ENCODE measurements around the gene YJU2.
"Not testable (repeated sequence)": the region's sequence is repeated elsewhere in the genome, so short reads cannot be mapped to it uniquely, and the experiment has no call there.

YJU2 gene

DNA sequence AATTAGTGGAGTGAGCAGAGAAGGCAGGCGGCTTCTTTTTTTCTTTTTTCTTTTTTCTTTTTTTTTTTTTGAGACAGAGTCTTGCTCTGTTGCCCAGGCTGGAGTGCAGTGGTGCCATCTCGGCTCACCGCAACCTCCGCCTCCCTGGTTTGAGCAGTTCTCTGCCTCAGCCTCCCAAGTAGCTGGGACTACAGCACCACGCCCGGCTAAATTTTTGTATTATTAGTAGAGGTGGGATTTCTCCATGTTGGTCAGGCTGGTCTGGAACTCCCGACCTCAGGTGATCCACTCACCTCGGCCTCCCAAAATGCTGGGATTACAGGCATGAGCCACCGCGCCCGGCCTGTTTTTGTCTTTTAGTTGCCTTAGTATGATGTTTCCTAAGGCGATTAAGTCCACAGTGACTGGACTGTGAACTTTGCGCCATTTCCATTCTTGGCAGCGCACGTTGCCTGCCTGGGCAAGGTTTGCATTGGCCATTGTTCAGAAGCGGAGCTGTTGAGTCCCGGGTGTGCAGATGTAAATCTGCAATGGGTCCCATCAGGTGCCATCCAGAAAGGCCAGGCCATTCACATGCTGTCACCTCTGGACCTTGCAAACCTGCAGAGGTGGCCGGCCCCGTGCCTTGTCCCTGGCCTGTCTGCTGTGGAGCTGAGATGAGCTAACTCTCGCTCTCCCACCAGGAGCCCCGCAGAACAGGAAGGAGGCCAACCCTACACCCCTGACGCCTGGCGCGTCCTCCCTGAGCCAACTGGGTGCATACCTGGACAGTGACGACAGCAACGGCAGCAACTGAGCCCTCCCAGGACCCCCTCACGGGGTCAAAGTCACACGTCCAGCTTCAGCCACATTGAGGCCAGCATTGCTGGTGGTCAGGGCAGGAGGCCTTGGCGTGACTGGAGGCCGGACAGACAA is 21.3 kb downstream of the YJU2 start:
- ATAC-seq = no peak

DNA sequence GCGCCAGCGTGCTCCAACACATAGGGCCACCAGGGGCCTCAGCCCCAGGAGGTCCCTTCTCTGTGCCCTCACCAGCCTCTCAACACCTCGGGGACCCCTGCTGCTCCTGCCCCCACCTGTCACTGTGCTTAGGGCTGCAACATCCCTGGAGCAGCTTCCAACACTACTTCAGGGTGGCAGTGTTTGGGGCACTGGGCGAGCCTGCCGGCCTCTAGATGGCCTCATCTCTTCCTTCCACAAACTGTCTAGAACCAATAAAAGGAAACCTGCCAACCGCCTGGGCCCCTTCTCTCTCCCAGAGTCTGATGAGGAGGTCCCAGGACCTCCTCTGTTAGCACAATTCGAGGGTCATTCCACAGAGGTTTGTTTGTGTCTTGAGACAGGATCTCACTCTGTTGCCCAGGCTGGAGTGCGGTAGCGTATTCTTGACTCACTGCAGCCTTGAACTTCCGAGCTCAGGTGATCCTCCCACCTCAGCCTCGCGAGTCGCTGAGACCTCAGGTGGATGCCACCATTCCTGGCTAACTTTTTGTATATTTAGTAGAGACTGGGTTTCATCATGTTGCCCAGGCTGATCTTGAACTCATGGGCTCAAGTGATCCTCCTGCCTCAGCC is 22.0 kb downstream of the YJU2 start:
- no peak for DNase-seq
- no peak for ATAC-seq

More for the DNA sequence above, 21.3 kb downstream of the YJU2 start:
- DNase-seq = no peak

DNA sequence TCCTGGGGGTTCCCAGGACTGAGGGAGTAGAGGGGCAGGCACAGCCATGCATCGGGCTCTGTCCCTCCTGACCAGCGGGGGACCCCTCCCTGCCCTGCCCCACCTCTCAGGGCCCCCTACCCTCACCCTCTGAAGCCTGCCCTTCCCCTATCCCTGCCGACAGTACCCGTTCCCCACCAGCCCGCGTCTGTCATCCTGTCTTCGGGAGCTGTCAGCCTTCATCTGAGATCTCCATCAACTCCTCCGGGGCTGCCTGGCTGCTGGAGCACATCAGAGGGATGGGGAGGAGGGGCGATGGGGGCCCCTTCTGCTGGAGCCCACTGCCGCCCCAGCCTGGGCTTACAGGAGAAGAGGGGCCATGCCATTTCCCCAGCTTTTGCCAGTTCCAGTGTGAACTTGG is 26.0 kb downstream of the YJU2 start:
- ATAC-seq = no peak
- DNase-seq = no peak

DNA sequence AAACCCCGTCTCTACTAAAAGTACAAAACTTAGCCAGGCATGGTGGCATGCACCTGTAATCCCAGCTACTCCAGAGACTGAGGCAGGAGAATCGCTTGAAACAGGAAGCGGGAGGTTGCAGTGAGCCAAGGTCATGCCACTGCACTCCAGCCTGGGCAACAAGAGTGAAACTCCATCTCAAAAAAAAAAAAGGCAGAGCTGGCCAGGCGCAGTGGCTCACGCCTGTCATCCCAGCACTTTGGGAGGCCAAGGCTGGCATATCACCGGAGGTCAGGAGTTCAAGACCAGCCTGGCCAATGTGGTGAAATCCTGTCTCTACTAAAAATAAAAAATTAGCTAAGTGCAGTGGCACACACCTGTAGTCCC is 27.4 kb downstream of the YJU2 start:
- DNase-seq, ATAC-seq: not testable (repeated sequence)

DNA sequence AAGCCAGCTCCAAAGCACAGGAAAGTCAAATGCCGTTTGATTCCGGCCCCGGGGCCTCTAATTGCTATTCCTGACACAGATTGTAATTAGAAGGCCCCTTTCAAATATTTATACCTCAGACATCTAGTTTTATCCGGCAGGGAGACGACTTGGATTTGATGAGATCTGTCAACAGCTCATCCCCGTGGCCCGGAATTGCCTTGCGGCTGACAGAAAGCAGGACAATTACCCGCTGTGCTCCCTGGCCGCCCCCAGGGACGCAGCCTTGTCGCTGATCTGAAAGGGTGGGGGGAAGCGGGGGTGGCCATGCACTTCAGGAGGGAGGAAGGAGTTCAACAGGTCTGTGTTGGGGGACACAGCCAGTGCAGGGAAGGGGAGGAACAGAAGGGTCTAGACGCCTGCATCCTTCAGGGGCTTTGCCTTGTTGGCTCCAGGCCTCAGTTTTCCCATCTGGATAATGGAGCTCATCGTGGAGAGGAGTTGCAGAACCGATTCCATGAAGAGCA is 30.4 kb downstream of the YJU2 start:
- ATAC-seq (no peak), DNase-seq (no peak)

DNA sequence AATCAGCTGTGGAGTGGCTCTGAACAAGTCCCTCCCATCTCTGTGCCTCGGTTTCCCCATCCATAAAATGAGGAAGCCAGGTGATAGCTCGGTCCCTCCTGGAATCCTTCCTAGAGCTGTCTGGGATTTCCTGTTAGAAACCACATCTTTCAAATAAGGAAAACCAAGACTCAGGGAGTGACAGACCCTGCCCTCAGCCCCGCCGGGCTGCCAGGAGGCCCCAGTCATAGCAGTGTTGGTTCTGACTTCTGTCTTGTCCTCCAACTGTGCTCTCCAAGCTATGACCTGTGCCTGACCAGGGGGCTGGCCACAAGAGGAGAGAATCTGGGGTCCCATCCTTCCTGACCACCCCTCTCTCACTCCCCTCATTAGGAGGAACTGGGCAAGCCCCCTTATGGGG is 31.1 kb downstream of the YJU2 start:
- ATAC-seq = no peak
- DNase-seq = no peak

DNA sequence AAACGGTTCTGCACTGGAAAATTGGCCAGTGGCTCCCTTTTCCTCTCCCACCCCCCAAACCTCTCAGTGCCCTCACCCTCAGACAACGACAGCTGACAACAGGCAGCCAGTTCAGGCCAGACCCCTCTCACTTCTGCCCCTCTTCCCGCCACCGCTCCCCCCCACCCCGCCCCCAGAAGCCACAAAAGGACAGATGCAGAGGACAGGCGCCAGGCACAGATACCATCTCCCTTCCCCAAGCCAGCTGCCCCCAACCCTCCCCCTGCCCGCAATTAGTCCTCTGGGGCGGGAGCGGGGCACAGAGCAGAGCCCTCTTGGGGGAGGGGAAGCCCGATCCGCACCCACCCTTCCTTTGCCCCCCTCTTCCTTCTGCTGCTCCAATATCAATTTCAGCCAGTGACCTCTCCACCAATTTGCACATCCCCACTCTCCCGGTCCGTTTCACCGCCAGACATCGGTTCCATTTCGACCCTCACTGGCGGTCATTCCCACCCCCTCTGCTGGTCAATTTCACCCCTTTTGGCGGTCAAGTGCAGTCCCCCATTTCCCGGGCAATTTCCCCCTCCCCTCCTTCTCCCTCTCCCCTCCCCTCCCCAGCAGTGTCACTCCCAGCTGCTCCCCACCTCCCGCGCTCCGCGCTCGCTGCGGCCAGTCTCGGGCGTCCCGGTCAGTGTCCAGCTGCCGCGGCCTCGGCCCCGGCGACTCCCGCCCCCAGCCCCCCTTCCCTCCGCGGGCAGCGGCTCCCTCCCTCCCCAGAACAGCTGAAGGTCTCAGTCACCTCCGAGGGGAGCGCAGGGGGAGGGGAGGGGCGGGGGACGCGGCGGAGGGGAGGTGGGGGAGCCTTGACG is 31.8 kb downstream of the YJU2 start, which contains the start of gene SHD:
TSS of gene SHD (plus strand) at position 848 of the 848 bp plus-strand sequence. CDS start 798 bp downstream, outside the sequence.
- ATAC-seq (no peak), DNase-seq (no peak)

DNA sequence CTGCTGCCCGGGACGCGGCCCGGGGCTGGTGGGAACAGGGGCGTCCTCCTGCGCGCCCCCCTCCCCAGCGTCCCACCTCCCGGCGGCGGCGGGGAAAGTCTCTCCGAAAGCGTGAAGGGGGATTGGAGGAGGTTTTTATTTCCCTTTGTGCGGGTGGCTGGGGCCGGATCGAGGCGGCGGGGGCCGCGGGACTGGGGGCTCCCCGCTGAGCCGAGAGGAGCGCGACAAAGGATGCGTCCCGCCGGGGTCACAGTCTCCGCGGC is 32.3 kb downstream of the YJU2 start:
- ATAC-seq (no peak), DNase-seq (no peak)

DNA sequence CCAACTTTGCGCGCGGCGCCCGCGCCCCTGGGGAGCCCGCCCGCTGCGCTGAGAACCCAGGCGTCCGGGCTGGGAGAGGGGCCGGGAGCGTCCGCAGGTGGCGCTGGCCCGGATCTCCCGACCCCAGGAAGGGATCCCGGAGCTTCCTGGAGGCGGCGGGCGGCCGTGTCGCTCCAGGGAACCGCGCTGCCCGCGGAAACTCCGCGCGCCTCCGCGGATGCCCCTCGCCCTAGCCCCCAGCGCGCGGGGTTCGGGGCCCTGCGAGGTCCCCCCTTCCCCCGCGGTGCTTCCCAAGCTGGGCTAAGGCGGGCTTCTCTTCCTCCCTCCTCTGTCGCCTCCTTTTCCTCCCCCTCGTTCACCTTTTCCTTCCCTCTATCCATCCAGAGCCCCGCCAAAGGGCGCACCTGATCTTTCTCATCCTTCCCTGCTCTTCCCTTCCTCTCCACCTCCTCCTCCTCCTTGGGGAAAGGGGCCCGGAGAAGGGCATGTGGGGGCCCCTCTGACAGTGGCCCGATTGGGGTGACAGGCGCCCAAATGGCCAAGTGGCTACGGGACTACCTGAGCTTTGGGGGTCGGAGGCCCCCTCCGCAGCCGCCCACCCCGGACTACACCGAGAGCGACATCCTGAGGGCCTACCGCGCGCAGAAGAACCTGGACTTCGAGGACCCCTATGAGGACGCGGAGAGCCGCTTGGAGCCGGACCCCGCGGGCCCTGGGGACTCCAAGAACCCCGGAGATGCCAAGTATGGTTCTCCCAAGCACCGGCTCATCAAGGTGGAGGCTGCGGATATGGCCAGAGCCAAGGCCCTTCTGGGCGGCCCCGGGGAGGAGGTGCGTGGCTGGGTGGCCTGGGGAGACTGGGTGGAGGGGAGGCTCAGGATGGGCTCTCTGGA is 32.9 kb downstream of the YJU2 start:
- DNase-seq (no peak), ATAC-seq (no peak)

DNA sequence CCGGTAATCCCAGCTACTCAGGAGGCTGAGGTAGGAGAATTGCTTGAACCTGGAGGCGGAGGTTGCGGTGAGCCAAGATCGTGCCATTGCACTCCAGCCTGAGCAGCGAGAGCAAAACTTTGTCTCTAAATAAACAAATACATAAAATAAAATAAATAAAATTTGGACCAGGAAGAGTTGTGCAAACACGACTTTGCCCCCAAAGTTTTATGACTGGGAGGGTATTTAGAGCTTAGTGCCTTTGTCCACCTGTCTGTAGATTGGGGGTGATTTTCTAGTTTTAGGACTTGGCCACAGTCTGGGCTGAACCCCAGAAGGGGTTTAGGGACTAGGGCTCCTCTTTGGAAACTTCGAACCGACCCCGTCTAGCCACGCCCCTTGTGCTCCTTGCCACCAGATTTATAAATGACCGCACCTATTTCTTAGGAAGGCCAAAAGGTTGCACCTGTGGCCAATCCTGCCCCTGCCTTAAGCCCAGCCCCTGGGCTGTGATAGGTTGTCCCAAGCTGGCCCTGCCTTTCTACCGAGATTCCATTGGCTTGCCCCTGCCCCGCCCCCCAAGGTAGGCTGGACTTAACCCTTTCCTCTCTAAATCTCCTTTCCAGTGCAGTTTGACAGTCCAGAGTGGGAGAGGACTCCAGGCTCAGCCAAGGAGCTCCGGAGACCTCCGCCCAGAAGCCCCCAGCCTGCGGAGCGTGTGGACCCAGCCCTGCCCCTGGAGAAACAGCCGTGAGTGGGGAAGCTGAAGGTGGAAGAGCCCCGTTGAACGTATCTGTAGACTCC is 37.5 kb downstream of the YJU2 start:
- DNase-seq (no peak), ATAC-seq (peak; percentile 36)

DNA sequence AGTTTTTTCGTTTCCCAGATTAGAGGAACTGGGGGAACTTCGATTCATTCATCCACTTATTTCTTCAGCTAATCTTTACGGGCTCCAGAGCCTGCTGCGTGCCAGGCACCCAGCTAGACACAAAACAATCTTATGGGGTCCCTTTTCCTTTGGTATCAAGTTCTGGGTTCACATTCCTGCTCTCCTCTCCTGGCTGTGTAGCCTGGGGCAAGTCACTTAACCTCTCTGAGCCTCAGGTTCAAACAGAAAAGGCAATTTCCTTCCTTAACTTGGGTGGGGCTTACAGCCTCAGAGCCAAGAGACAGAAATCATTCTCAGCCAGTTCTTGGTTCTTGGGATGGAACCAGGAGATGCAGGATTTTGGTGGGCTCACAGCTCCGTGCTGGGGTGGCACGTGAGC is 38.1 kb downstream of the YJU2 start:
- no peak for DNase-seq
- ATAC-seq = no peak

DNA sequence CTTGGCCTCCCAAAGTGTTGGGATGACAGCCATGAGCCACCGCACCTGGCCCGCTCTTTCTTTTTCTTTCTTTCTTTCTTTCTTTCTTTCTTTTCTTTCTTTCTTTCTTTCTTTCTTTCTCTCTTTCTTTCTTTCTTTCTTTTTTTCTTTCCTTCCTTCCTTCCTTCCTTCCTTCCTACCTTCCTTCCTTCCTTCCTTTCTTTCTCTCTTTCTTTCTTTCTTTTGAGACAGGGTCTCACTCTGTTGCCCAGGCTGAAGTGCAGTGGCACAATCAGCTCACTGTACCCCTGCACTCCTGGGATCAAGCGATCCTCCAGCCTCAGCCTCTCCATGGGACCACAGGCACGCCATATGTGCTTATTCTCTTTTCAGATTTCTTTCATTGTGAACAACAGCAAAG is 39.3 kb downstream of the YJU2 start:
- not testable (repeated sequence) for DNase-seq, ATAC-seq

DNA sequence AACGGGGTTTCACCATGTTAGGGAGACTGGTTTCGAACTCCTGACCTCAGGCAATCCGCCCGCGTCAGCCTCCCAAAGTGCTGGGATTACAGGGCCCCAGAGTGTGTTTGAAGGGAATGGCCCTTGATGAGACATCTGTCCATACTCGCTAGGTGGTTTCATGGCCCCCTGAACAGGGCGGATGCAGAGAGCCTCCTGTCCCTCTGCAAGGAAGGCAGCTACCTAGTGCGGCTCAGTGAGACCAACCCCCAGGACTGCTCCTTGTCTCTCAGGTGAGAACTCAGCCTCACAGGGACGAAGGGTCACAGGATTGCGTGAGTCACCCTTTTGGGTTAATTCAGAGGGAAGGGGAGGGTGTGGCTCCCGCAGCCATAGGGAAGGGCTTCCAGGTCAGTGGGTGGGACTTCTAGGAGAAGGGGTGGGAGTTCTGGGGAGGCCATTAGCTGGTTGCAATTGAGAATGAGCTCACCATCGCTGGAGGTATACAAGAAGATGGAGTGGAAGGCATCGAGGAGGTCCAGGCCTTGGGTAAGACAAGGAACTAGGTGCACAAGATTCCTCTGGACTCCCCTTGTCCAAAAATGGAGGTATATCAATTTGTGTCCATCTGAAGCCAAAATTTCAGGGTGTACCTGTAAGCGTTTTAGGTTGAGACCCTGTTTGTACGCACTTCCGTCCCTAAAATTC is 41.4 kb downstream of the YJU2 start:
- no peak for ATAC-seq
- DNase-seq = no peak

DNA sequence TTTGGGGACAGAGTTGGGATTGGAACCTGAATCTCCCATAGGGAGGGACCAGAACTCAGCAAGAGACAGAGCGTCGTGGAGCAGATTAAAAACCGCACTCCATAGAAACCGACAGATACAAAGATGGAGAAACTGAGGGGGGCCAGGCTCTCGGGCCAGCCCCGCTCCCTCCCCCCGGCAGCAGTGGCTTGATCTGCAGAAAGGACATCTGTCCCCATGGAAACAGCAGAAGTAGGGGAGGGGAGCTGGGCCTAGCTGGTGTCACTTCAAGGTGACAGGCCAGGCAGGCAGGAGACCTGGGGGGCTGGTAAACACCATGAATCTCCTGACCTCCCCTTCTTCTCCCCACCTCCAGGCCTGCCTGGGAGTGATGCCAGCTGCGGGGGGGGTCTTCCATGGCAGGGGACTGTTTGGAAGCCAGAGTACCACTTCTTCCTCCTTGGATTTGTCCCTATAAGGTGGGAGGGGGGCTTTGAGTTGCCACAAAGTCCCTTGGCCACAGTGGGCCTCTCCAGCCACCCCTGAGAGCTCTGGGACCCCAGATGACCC is 44.4 kb downstream of the YJU2 start:
- ATAC-seq (no peak), DNase-seq (no peak)

DNA sequence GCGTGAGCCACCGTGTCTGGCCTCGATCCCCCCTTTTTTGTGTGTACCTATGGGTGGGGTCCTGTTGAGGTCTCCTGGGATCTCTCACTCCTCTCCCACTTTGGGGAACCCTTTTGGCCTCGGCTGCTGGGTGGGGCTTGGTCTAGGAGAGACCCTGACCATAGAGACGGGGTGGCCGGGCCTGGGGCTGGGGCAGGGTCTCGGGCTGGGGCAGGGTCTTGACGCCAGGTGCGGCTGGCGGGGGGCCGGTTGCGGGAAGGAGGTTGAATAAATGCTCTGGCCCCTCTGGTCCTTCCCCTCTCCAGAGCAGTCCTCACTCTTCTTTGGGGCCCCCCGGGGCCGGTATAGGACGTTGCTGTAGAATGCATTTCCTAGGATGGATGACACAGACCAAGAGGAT is 45.6 kb downstream of the YJU2 start:
- no peak for ATAC-seq
- no peak for DNase-seq

DNA sequence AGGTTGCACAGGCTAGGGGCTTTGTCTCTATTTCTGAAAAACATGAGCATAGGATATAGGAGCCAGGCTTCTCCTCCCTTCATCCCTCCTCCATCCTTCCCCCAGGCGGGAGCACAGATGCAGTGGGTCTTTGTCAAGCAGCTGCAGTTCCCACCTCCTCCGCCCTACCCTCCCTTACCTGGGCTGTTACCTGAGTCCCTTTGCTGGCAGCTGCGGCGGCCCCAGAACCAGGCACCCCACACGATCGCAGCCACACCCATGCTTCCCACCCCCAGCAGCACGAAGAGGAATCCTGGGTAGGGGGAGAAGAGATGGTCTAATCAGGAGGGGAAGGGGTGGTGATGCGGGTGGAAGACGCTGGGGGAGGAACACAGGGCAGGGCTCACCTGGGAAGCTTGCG is 47.5 kb downstream of the YJU2 start:
- ATAC-seq = no peak

DNA sequence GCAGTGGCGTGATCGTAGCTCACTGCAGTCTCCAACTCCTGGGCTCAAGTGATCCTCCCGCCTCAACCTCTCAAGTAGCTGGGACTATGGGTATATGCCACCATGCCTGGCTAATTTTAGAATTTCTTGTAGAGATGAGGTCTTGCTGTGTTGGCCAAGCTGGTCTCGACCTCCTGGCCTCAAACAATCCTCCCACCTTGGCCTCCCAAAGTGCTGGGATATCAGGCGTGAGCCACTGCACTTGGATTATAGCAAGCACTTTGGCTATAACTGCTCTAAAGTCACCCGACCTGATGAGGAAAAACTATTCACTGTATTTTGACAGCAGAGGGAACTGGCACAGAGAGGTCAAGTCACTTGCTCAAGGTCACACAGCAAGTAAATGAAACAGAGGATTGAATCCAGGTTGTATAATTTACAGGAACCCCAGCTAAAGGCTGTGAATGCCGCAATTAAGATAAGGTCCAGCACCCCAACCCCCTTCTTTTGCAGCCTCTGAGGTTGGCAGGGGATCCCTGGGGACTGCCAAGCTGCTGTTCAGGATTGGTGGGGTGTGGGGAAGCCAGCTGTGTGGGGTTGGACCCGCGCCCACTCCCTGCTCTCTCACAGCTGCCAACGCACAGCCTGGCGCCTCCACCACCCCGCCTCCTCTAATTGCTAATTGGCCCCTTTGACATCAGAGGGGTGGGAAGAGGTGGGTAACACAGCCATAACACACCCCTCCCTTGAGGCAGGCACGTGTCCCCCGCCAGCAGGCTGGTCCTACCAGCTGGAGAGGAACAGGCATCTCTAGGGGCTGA is 49.3 kb downstream of the YJU2 start:
- no peak for ATAC-seq
- no peak for DNase-seq

More for the DNA sequence above, 47.5 kb downstream of the YJU2 start:
- no peak for DNase-seq

DNA sequence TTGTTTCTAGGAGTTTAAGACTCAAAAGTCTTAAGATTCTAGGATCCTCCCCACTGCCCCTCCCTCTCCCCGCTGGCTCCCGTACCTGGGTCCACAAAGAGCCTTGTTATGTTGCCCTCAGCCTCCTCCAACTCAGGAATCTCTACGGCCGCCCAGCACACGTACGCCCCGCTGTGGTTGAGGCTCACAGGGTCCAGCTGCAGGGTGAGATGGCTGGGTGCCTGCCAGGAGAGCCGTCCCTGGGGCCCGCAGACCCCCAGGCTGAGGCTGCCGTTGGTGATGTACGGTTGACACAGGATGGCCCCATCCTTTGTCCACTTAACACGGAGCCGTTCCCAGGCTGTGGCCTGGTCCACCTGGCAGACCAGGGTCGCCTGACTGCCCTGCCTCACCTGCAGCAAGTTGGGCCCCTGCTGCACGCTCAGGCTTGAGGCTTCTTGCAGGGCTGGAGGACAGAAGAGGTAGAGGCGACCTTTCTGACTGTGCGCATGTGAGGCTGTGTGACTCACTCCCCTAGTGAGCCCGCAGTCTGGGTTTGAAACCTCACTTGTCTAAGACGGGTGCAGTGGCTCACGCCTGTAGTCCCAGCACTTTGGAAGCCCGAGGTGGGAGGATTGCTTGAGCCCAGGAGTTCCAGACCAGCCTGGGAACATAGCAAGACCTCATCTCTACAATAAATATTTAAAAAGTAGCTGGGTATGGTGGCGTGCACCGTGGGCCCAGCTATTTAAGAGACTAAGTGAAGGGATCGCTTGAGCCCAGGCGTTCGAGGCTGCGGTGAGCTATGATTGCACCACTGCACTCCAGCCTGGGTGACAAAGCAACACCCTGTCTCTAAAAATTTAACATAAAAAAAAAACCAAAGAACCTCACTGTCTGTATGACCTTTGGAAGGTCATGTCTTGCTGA is 51.3 kb downstream of the YJU2 start:
- DNase-seq = peak; percentile 57
- ATAC-seq = peak; percentile 95

All from stimulated activated naive CD8-positive, alpha-beta T cell treated with anti-CD3 and anti-CD28 coated beads, Interleukin-15, Interleukin-2, amounts not matched to agents 100 U/mL and 50 U/mL, for 24 hours (primary cell).